DMS153 treated with DMSO at 0.1 percent for 48 hours (cell line): ENCODE data around the gene CDH4.

Experiments
- DNase-seq: peaks from one replicate; lab custom pipeline; 2025; ENCODE audit not compliant: unreplicated experiment; lab: John Stamatoyannopoulos, UW

The CDH4 gene

DNA sequence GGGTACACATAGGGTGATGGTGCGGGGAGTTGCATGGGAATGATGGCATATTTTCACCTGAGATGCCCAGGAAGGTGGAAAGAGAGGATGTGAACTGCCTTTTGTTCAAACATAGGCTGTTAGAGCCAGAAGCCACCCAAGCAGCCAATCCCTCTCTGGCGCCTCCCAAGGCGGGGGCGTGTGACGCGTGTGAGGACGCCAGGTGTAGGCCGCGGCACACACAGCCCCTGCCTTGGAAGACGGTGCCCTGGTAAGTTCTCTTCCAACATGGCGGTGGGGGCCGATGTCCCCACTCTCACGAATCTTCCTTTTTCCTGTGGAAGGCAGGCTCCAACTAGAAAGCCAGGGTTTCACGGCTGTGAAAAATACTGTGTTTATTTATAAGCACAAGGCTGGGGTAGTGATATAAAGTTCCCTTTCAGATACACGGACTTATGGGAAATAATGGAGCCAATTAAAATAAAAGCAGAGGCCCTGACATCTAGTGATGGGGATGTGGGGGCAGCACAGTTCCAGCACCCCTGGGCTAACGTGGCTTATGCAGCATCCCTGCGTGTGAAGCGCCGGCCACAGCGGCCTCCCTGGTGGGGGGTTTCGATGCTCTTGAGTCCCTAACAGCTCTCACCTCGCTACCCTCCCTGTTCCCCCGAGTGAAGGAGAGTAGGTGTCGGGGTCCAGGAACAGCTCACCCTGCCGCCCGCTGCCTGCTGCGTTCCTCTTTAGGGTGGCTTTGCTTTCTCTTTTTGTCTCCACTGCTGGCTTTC lies 28.3 kb downstream of the CDH4 start:
- DNase-seq = no peak

DNA sequence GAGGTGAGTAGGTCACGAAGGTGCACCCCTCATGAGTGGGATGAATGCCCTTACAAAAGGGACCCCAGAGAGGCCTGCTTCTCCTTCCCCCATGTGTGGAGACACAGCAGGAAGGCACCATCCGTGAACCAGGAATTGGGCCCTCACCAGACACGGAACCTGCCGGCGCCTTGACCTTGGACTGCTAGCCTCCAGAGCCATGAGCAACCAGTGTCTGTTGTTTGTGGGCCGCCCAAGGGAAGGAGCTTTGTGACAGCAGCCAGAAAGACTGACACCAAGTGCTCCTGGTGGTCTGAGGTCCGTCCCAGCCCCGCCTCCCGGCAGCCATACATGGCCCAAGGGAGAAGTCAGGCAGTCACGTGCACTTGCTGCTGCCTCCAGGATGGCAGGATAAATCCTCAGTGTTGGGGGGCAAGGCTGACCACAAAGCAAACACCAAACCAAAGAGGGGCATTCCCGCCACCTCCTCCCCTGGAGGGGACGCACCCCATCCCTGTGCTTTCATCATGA lies 29.3 kb downstream of the CDH4 start:
- no peak for DNase-seq

DNA sequence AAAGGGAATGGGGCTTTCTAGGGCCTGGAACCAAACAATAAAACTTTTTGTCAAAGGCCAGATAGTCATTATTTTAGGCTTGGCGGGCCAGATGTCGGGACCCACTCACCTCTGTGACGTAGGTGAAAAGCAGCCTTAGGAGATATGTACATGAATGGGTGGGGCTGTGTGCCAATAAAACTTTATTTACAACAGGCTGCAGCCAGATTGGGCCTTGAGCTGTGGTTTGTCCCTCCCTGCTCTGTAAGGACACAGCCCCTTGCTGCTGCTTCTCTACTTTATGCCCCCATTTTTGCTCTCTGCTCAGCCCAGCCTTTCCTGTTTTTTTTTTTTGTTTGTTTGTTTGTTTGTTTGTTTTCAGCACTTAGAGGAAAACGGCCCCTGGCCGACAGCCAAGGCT lies 32.7 kb downstream of the CDH4 start:
- no peak for DNase-seq

GRCh38 chr20:61285152-61285645 lies 33.1 kb downstream of the CDH4 start:
- no peak for DNase-seq

GRCh38 chr20:61285691-61286090 lies 33.6 kb downstream of the CDH4 start:
- no peak for DNase-seq

- no peak for DNase-seq
These were observed 35.7 kb downstream of the CDH4 start for GRCh38 chr20:61287583-61288275.

DNA sequence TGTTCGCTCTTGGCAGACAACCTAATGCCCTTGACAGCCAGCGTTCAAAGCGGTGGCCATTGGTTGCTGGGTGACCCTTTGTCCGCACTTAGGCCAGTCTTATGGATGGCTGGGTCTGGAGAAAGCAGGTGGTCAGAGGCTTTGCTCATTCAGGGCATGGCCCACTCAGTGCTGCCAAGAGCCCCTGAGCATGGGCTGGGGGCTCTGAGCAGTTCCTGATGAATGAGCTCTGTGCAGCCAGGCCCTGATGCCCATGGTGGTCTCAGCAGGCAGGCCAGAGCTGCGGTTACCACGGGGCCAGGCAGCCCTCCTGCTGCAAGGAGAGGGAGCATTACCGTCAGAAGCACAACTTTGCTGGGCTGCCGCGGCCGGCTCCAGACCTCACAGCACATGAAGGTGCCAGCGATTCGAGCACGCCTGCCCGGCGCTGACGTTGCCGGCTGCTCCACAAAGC lies 36.3 kb downstream of the CDH4 start:
- no peak for DNase-seq

GRCh38 chr20:61289166-61289565 lies 37.1 kb downstream of the CDH4 start:
- no peak for DNase-seq

GRCh38 chr20:61290721-61291120 lies 38.7 kb downstream of the CDH4 start:
- DNase-seq = no peak

GRCh38 chr20:61291166-61291829 lies 39.2 kb downstream of the CDH4 start:
- no peak for DNase-seq

DNA sequence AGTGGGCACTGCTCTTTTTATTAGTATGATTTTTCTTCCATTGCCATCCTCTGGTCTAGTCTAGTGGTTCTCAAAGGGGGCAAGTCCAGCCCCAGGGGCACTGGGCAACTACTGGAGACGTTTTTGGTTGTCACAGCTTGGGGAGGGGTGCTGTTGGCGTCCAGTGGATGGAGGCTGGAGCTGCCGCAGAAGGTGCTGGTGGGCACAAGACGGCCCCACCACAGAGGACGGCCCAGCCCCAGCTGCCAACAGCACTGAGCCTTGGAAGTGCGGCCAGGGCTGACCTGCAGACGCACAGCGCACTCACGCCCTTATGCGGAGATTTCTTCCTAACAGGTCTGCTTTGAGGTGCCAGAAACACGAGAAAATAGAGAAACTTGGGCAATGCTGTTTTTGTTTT lies 40.3 kb downstream of the CDH4 start:
- no peak for DNase-seq

GRCh38 chr20:61292821-61293612 lies 41.0 kb downstream of the CDH4 start:
- DNase-seq = no peak

- DNase-seq = no peak
These were observed 41.9 kb downstream of the CDH4 start for GRCh38 chr20:61293951-61294350.

- DNase-seq = no peak
These were observed 43.2 kb downstream of the CDH4 start for GRCh38 chr20:61295249-61295648.

DNA sequence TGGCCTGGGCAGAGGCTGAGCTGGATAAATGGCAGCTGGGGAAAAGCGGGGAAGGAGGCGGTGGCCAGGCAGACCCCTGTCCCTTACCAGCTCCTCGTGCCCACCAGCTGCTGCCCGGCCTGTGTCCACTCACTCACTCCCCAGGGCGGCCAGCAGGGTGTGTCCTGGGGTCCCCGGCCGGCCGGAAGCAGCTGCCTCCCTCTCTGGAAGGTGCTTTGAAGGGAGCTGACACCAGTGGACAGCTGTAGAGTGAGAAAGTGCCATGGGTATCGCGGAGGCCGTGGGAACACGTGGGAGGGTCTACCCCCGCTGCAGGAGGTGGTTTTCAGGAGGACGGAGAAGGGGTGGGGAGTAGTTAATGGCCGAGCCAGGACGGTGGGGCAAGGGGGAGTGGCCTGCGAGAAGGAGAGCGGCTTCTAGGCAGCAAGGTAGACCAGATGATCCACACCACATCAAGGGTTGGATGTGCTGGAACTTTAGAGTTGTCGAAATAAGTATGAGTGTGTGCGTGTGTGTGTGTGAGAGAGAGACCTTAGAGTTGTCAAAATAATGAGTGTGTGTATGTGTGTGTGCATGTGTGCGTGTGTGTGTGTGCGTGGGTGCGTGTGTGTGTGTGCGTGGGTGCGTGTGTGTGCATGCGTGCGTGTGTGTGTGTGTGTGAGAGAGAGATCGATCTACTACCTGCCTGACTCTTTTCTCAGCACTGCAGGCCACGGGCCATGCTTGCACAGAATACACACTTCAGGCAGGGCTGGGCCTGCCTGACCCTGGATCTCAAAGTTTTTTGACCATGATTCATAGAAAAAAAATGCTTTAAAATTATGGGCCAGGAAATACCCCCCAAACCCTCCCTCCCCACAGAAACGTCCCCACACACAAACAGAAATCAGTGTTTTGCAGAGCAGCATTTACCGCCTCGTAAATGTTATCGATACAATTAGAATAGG lies 43.9 kb downstream of the CDH4 start:
- DNase-seq = no peak

DNA sequence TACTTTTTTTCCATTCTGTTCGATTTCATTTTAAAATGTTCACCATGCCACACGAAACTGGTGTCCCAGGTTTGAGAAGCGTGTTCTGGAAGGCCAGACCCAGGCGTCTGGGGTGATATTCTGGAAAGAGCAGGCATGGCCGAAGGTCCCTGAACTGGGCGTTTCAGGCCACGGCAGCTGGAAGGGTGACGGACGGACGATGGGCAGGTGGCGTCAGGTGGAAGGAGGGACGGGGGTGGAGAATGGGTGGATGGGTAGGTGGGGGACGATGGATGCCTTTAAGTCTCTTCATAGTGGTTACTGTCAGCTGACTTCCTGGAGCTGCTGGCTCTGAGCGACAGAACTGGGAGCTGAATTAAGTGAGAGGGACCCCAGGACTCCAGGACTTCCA lies 44.6 kb downstream of the CDH4 start:
- no peak for DNase-seq

- no peak for DNase-seq
These were observed 45.4 kb downstream of the CDH4 start for GRCh38 chr20:61297491-61297890.

DNA sequence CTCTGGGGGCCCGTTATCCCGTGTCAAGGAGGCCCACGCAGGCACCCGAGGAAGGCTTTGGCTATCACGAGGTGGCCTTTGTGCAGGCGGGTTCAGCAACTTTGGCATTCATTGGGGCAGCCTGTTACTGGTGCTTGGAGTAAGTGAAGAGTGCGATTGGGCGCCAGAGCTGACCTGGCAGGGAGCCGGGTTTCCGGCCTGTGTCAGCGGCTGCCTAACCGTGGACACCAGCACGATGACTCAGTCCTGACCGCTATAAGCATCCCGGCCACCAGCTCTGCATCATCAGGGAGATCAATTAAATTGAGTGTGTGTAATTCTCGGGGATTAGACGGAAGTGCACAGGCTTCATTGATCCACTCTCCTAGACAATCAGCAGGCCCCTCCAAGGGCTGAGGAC lies 45.9 kb downstream of the CDH4 start:
- DNase-seq = no peak

DNA sequence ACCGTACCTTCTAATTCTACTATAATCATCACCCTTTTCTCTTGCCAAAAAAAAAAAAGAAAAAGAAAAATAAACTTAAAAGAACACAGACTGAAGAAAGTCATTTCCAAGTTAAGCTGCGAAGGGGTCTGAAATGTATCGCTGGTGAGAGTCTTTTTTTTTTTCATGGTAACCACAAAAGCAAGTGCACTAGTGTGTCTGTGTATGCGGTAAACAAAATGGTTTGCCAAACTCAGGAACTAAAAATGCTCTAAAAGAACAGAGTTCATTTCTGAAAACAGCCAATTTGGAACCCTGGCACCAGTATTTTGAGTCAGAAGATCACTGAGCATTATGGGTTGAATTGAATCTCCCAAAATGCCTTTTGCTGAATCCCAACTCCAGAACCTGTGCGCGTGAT lies 46.6 kb downstream of the CDH4 start:
- no peak for DNase-seq

- no peak for DNase-seq
These were observed 47.0 kb downstream of the CDH4 start for GRCh38 chr20:61299104-61299503.
